Choroid plexus epithelial cell (primary cell): ENCODE data around the gene ZNF407.

ENCODE experiments used
- DNase-seq: peaks from one replicate; pipeline ENCODE4 v3.0.0-alpha.2; 2010; ENCODE audit warnings: low read depth
- H3K4me3 ChIP-seq: 2 replicates; pipeline ENCODE4 v1.5.1; 2011; ENCODE audit warnings: low read depth, mild to moderate bottlenecking, control low read depth, low read length, moderate library complexity
- TF ChIP-seq, protein P1 (sequence below): conservative IDR thresholded peaks from 2 replicates; pipeline ENCODE4 v1.5.1; 2011; ENCODE audit warnings: low read depth, mild to moderate bottlenecking, control low read depth, inconsistent platforms, low read length, moderate library complexity

The ZNF407 gene

GRCh38 chr18:74651327-74652128 is 53.9 kb downstream of the ZNF407 start:
- TF ChIP-seq, protein P1, sequence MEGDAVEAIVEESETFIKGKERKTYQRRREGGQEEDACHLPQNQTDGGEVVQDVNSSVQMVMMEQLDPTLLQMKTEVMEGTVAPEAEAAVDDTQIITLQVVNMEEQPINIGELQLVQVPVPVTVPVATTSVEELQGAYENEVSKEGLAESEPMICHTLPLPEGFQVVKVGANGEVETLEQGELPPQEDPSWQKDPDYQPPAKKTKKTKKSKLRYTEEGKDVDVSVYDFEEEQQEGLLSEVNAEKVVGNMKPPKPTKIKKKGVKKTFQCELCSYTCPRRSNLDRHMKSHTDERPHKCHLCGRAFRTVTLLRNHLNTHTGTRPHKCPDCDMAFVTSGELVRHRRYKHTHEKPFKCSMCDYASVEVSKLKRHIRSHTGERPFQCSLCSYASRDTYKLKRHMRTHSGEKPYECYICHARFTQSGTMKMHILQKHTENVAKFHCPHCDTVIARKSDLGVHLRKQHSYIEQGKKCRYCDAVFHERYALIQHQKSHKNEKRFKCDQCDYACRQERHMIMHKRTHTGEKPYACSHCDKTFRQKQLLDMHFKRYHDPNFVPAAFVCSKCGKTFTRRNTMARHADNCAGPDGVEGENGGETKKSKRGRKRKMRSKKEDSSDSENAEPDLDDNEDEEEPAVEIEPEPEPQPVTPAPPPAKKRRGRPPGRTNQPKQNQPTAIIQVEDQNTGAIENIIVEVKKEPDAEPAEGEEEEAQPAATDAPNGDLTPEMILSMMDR: no peak
- H3K4me3 ChIP-seq: no peak overlapping the region
- no peak for DNase-seq

- TF ChIP-seq, protein P1: peak; percentile 62
- no peak overlapping the region for H3K4me3 ChIP-seq
- peak; percentile 81 for DNase-seq
Observed at GRCh38 chr18:74652392-74652988, 54.8 kb downstream of the ZNF407 start.

DNA sequence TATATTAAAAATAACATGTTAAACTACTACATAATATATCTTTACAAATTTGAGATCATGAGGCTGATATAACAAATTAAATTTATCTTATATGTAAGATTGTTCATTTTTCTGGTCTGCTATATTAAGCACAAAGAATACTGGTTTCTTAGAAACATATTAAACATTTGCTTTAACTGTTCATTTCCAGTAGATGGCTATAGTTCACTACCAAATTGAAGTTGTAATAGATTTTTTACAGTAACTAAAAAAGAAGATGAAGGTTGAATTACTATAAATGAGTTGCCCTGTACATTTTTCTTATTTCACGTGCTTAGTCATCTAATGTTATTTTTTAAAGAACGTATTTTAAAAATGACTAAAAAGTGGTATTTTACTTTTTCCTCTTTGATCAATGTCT is 57.0 kb downstream of the ZNF407 start:
- no peak overlapping the region for H3K4me3 ChIP-seq
- TF ChIP-seq, protein P1: peak; percentile 38
- peak; percentile 61 for DNase-seq

DNA sequence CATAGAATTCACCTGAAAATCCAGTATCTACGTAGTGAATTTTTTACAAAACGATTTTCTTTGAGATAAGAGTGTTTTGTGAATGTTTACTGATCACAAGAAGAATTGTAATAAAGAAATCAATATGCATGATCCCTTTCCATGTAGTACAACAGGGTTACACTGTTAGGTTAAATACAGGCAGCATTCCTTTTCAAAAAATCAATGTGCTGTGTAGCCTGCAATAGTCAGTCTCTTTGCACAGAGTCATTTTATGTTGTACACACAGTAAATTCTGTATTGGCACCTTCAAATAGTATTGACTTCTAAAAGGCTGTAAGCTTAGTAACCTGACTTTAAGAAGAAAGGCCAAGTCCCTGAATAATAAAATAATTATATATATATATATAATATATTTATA is 63.3 kb downstream of the ZNF407 start:
- no peak overlapping the region for H3K4me3 ChIP-seq
- no peak for DNase-seq
- TF ChIP-seq, protein P1: no peak

GRCh38 chr18:74661691-74662090 is 64.0 kb downstream of the ZNF407 start:
- H3K4me3 ChIP-seq: no peak overlapping the region
- TF ChIP-seq, protein P1: no peak
- no peak for DNase-seq

DNA sequence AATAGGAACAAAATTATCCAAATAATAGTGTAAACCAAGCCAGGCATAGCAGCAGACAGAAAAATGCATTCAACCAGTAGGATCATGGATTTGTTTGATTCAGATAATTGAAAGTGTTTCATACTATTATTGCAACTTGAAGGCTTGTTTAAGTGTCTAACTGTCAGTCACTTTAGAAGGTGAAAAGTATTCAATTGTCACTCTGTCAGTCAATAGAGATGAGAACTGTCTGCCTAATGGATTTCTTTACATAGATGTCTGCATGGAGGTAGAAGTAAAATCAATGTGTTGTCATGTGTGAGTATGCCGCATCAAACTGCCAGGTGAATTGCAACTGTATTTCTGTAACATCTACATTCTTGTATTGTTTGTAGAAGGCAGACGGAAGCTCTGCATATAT is 65.0 kb downstream of the ZNF407 start:
- H3K4me3 ChIP-seq: no peak overlapping the region
- DNase-seq: no peak
- TF ChIP-seq, protein P1: no peak
